Dendritic cell treated with granulocyte-macrophage colony-stimulating factor and Interleukin-4, amounts not matched to agents 40 ng/mL and 50 ng/mL, for 4 days (primary cell): ENCODE results near the gene KCNT2.
"Not testable (repeated sequence)": the region's sequence is repeated elsewhere in the genome, so short reads cannot be mapped to it uniquely, and the experiment has no call there.

Experiments
- H3K27ac Mint-ChIP-seq: one replicate; pipeline ENCODE4 v1.8.0; 2022; ENCODE audit warnings: mild to moderate bottlenecking, mixed read lengths
- H3K27me3 Mint-ChIP-seq: one replicate; pipeline ENCODE4 v1.8.0; 2022; ENCODE audit warnings: mild to moderate bottlenecking, mixed read lengths
- H3K36me3 Mint-ChIP-seq: one replicate; pipeline ENCODE4 v1.8.0; 2022; ENCODE audit warnings: low read depth, mixed read lengths
- H3K4me1 Mint-ChIP-seq: one replicate; pipeline ENCODE4 v1.8.0; 2022; ENCODE audit warnings: low read depth, mixed read lengths
- H3K4me3 Mint-ChIP-seq: one replicate; pipeline ENCODE4 v1.8.0; 2022; ENCODE audit warnings: mild to moderate bottlenecking, moderate library complexity, mixed read lengths
- H3K9me3 Mint-ChIP-seq: one replicate; pipeline ENCODE4 v1.8.0; 2022; ENCODE audit warnings: mixed read lengths
- intact Hi-C: fragments of 100-400 bp; cut with micrococcal nuclease; formaldehyde crosslinking; loops from one replicate; pipeline ENCODE4 v1.15.0; 2022

KCNT2 gene

GRCh38 chr1:196309386-196309785 is 298.9 kb downstream of the KCNT2 start:
- Mint-ChIP-seq H3K27me3 (no peaks in the 10 kb centered on the region), H3K4me1 (no peaks in the 10 kb centered on the region), H3K36me3 (no peaks in the 10 kb centered on the region), H3K27ac (no peak overlapping the region), H3K9me3 (no peaks in the 10 kb centered on the region), H3K4me3 (no peak overlapping the region)
- intact Hi-C loops: no loop called here

GRCh38 chr1:196308176-196308575 is 300.1 kb downstream of the KCNT2 start:
- Mint-ChIP-seq H3K27me3 (no peaks in the 10 kb centered on the region), H3K4me3 (no peak overlapping the region), H3K9me3 (no peaks in the 10 kb centered on the region), H3K4me1 (no peaks in the 10 kb centered on the region), H3K36me3 (no peaks in the 10 kb centered on the region), H3K27ac (no peak overlapping the region)
- intact Hi-C loops: no loop called here

- Mint-ChIP-seq H3K9me3 (no peaks in the 10 kb centered on the region), H3K4me3 (no peak overlapping the region), H3K27ac (no peak overlapping the region), H3K4me1 (no peaks in the 10 kb centered on the region), H3K36me3 (no peaks in the 10 kb centered on the region), H3K27me3 (no peaks in the 10 kb centered on the region)
- intact Hi-C loops: no loop called here
These were observed 301.8 kb downstream of the KCNT2 start for GRCh38 chr1:196306421-196306820.

GRCh38 chr1:196305216-196305615 is 303.0 kb downstream of the KCNT2 start:
- H3K4me3 Mint-ChIP-seq: no peak overlapping the region
- H3K27ac Mint-ChIP-seq: no peak overlapping the region
- H3K9me3 Mint-ChIP-seq: no peaks in the 10 kb centered on the region
- intact Hi-C loops: no loop called here
- H3K4me1 Mint-ChIP-seq: no peaks in the 10 kb centered on the region
- H3K27me3 Mint-ChIP-seq: no peaks in the 10 kb centered on the region
- no peaks in the 10 kb centered on the region for H3K36me3 Mint-ChIP-seq

- H3K36me3 Mint-ChIP-seq: no peaks in the 10 kb centered on the region
- H3K27me3 Mint-ChIP-seq: no peaks in the 10 kb centered on the region
- H3K4me3 Mint-ChIP-seq: no peak overlapping the region
- intact Hi-C loops: no loop called here
- H3K4me1 Mint-ChIP-seq: no peaks in the 10 kb centered on the region
- H3K27ac Mint-ChIP-seq: no peak overlapping the region
- H3K9me3 Mint-ChIP-seq: no peaks in the 10 kb centered on the region
These were observed 305.3 kb downstream of the KCNT2 start for GRCh38 chr1:196302981-196303380.

- H3K9me3 Mint-ChIP-seq: no peaks in the 10 kb centered on the region
- no peak overlapping the region for H3K4me3 Mint-ChIP-seq
- intact Hi-C loops: no loop called here
- no peak overlapping the region for H3K27ac Mint-ChIP-seq
- H3K4me1 Mint-ChIP-seq: no peaks in the 10 kb centered on the region
- H3K27me3 Mint-ChIP-seq: no peaks in the 10 kb centered on the region
- no peaks in the 10 kb centered on the region for H3K36me3 Mint-ChIP-seq
These were observed 305.8 kb downstream of the KCNT2 start for GRCh38 chr1:196302420-196302819.

GRCh38 chr1:196295766-196296165 is 312.5 kb downstream of the KCNT2 start:
- intact Hi-C loops: no loop called here
- H3K36me3 Mint-ChIP-seq: no peaks in the 10 kb centered on the region
- no peaks in the 10 kb centered on the region for H3K4me1 Mint-ChIP-seq
- H3K9me3 Mint-ChIP-seq: peaks cover 6% of the 10 kb centered on the region
- no peaks in the 10 kb centered on the region for H3K27me3 Mint-ChIP-seq
- no peak overlapping the region for H3K27ac Mint-ChIP-seq
- no peak overlapping the region for H3K4me3 Mint-ChIP-seq

- no peak overlapping the region for H3K4me3 Mint-ChIP-seq
- H3K4me1 Mint-ChIP-seq: no peaks in the 10 kb centered on the region
- H3K36me3 Mint-ChIP-seq: no peaks in the 10 kb centered on the region
- no peak overlapping the region for H3K27ac Mint-ChIP-seq
- H3K9me3 Mint-ChIP-seq: no peaks in the 10 kb centered on the region
- intact Hi-C loops: no loop called here
- H3K27me3 Mint-ChIP-seq: no peaks in the 10 kb centered on the region
These were observed 329.4 kb downstream of the KCNT2 start for GRCh38 chr1:196278816-196279215.

GRCh38 chr1:196277860-196278259 is 330.4 kb downstream of the KCNT2 start:
- intact Hi-C loops: no loop called here
- Mint-ChIP-seq H3K4me3 (no peak overlapping the region), H3K27ac (no peak overlapping the region), H3K4me1 (no peaks in the 10 kb centered on the region), H3K36me3 (no peaks in the 10 kb centered on the region), H3K9me3 (no peaks in the 10 kb centered on the region), H3K27me3 (no peaks in the 10 kb centered on the region)

GRCh38 chr1:196271212-196271947 is 336.9 kb downstream of the KCNT2 start:
- H3K36me3 Mint-ChIP-seq: no peaks in the 10 kb centered on the region
- no peak overlapping the region for H3K27ac Mint-ChIP-seq
- no peaks in the 10 kb centered on the region for H3K9me3 Mint-ChIP-seq
- H3K4me3 Mint-ChIP-seq: no peak overlapping the region
- intact Hi-C loops: no loop called here
- H3K4me1 Mint-ChIP-seq: no peaks in the 10 kb centered on the region
- no peaks in the 10 kb centered on the region for H3K27me3 Mint-ChIP-seq

- intact Hi-C loops, H3K4me1 Mint-ChIP-seq, H3K36me3 Mint-ChIP-seq, H3K9me3 Mint-ChIP-seq, H3K27ac Mint-ChIP-seq, H3K4me3 Mint-ChIP-seq, H3K27me3 Mint-ChIP-seq: not testable (repeated sequence)
These were observed 345.2 kb downstream of the KCNT2 start for GRCh38 chr1:196263086-196263485.

GRCh38 chr1:196260270-196260669 is 348.0 kb downstream of the KCNT2 start:
- H3K9me3 Mint-ChIP-seq: no peaks in the 10 kb centered on the region
- H3K27me3 Mint-ChIP-seq: no peaks in the 10 kb centered on the region
- H3K4me1 Mint-ChIP-seq: no peaks in the 10 kb centered on the region
- no peaks in the 10 kb centered on the region for H3K36me3 Mint-ChIP-seq
- intact Hi-C loops: no loop called here
- no peak overlapping the region for H3K27ac Mint-ChIP-seq
- H3K4me3 Mint-ChIP-seq: no peak overlapping the region

GRCh38 chr1:196259316-196259715 is 348.9 kb downstream of the KCNT2 start:
- intact Hi-C loops: no loop called here
- Mint-ChIP-seq H3K27ac (no peak overlapping the region), H3K9me3 (no peaks in the 10 kb centered on the region)

GRCh38 chr1:196255762-196256161 is 352.5 kb downstream of the KCNT2 start:
- intact Hi-C loops: no loop called here
- Mint-ChIP-seq H3K27me3 (no peaks in the 10 kb centered on the region), H3K4me1 (no peaks in the 10 kb centered on the region), H3K27ac (no peak overlapping the region), H3K9me3 (no peaks in the 10 kb centered on the region), H3K4me3 (no peak overlapping the region), H3K36me3 (no peaks in the 10 kb centered on the region)

More at GRCh38 chr1:196259316-196259715, 348.9 kb downstream of the KCNT2 start:
- Mint-ChIP-seq H3K27me3 (no peaks in the 10 kb centered on the region), H3K4me1 (no peaks in the 10 kb centered on the region), H3K36me3 (no peaks in the 10 kb centered on the region), H3K4me3 (no peak overlapping the region)

GRCh38 chr1:196229546-196229945 is 378.7 kb downstream of the KCNT2 start:
- no peaks in the 10 kb centered on the region for H3K27me3 Mint-ChIP-seq
- no peak overlapping the region for H3K27ac Mint-ChIP-seq
- H3K4me3 Mint-ChIP-seq: no peak overlapping the region
- H3K36me3 Mint-ChIP-seq: no peaks in the 10 kb centered on the region
- intact Hi-C loops: no loop called here
- no peaks in the 10 kb centered on the region for H3K4me1 Mint-ChIP-seq
- peaks cover 9% of the 10 kb centered on the region for H3K9me3 Mint-ChIP-seq
